Subcutaneous adipose tissue (tissue), 4 donors: ENCODE results near the gene FNIP2. TPM values are rescaled to one million over a fixed set of nuclear protein-coding genes. Genes with fewer than 3 reads are reported as not detected.

Source experiments
- total RNA-seq, 4 donors: library from RNA; depleted of rRNA; stranded (reverse); fragments of >200 nt; gene quantifications; one replicate each; pipeline ENCODE4 v1.1.0, GENCODE V29; 2016
- TF ChIP-seq, protein P1 (sequence below): fragments of 450-650 bp; IDR thresholded peaks from one replicate; pipeline ENCODE4 v1.5.1; 2016; ENCODE audit warnings: low read depth, mild to moderate bottlenecking, control low read depth, antibody characterized with exemption, moderate library complexity

The FNIP2 gene
- total RNA-seq, 4 donors from 2014 or later = 64.1 to 97.1 (median 83.9) TPM

DNA sequence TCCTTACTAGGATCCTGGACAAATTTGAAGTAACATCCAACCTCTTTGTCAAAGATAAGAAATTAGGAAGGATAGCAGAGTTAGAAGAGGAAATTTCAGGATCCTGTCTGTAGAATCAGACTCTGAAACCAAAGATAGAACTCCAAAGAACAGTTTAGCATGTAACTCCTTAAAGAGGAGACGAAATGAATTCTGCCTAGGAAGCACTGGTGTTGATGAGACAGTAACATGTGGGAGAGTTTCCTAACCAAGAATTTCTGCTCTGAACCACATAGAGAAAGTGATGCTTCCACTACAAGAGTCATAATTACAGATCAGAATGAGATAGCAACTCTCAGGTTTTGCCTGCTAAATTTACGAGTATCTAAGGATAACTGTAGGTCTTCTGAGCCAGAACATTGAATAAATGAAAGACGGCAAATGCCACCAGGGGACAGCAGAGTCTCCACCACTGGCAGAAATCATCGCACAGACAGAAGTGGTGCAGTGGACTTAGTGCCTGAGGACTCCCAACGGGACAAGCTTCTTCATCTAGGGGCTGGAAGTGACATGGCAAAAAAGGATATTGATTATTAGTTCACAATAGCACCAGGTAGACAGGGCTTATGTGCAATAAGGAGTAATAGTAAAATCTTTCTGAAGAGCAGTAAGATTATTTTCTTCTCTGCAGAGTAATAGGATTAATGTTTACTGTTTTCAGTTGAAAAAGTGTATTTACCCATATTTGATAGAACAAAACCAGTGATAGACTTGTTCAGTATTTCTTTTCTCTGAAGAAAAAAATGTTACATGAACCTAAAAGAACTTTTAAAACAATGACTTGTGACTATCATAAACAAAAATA is 38.9 kb upstream of the FNIP2 start:
- TF ChIP-seq, protein P1, sequence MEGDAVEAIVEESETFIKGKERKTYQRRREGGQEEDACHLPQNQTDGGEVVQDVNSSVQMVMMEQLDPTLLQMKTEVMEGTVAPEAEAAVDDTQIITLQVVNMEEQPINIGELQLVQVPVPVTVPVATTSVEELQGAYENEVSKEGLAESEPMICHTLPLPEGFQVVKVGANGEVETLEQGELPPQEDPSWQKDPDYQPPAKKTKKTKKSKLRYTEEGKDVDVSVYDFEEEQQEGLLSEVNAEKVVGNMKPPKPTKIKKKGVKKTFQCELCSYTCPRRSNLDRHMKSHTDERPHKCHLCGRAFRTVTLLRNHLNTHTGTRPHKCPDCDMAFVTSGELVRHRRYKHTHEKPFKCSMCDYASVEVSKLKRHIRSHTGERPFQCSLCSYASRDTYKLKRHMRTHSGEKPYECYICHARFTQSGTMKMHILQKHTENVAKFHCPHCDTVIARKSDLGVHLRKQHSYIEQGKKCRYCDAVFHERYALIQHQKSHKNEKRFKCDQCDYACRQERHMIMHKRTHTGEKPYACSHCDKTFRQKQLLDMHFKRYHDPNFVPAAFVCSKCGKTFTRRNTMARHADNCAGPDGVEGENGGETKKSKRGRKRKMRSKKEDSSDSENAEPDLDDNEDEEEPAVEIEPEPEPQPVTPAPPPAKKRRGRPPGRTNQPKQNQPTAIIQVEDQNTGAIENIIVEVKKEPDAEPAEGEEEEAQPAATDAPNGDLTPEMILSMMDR = no peak

DNA sequence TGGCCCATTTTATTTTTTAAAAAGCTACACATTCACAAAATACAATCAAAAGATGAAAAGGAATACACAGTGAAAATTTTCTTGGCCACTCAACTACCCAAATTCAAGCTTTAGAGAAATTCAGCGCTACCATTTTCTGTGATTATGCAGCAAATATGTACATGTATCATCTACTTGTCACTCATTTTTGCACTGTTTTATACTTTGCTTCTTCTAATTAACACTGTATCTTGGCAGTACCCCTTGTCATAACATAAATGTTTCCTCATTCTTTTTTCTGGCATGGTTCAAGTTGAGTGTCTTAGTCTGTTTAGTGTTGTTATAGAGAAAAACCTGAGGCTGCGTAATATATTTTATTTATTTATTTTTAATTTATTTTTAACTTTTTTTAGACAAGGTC is 30.0 kb upstream of the FNIP2 start:
- TF ChIP-seq, protein P1 = no peak

DNA sequence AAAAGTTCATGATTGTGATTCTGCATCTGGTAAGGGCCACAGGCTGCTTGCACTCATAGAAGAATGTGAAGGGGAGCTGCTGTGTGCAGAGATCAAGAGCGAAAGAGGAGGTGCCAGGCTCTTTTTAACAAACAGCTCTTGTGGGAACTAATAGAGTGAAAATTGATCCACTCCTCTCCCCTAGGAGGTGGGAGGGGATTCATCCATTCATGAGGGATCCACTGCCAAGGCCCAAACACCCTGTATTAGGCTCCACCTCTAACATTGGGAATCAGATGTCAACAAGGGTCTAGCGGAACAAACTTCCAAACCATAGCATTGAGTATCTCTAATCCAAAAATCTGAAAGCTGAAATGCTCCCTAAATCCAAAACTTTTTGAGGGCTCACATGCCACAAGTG is 29.2 kb upstream of the FNIP2 start:
- TF ChIP-seq, protein P1 = no peak

DNA sequence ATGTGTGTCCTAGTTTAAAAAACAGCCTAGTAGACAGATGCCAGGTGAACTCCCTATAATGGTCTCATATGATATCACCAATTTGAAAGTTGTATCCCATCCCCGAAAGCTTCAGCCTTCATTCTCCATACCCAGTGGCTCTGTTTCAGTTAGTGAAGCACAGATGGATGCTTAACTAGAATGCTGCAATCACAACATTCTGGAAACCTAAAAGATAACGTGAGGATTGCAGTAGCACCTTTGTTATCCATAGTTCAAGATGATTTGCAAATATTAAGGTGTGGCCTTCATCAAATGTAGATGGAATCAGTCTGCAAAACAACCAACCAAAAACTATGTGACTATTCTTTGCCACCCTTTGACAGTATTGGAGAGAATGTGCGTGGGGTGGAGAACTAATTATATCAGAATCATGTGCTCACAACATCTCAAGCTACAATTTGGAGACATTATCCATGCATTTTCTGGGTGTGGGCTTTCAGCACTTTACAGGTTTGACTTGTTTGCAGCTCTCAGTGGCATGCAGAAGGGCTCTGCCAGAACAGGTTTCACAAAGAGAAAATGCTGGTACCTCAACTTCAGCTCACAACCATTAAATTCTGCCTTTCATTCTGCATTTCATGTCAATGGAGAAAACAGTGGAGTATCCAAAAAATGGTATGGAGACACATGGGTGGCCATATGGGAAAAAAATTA is 27.4 kb upstream of the FNIP2 start:
- TF ChIP-seq, protein P1 = no peak

DNA sequence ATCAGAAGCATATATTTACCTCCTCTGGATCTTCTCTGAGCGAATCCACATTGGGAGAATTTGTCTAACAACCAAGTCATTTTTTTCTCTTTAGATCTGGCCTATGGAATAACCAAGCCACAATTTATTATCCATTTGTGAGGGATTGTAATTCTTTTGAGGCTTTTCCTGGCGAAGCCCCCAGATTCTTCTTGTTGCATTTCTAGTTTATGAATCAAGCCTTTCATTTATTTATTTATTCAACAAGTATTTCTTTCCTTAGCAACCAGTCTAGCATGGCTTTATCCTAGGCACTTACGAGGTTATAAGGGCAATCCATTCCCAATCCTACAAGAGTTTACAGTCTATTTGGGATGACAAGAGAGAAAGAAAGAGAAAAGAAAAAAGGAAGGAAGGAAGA is 18.4 kb upstream of the FNIP2 start:
- TF ChIP-seq, protein P1 = no peak

DNA sequence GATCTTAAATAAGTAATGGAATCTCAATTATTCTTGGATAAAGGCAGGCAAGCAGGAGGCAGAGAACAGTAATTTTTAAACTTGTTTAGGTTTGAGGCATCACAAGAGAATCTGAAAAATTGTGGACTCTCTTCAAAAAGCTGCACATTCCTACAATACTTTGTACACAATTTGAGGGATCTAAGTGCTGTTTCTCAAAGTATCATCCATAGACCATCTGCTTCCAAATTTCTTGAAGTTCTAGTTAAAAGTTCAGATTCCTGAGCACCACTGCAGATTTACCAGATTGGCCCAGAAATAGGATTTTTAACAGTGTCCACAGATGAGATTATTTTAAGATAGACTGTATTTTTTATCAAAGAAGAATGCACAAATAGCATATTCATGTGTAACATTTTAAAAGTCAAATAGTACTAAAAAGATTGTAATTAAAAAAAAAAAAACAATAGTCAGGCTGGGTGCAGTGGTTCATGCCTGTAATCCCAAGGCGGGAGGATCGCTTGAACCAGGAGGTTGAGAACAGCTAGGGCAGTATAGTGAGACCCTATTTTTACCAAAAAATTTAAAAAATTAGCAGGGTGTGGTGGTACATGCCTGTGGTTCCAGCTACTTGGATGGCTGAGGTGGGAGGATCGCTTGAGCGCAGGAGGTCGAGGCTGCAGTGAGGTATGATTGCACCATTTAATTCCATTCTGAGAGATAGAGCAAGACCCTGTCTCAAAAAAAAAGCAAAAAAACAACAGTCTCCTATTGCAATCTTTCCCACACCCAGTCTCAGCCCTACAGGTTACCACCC is 14.2 kb upstream of the FNIP2 start:
- TF ChIP-seq, protein P1 = no peak

DNA sequence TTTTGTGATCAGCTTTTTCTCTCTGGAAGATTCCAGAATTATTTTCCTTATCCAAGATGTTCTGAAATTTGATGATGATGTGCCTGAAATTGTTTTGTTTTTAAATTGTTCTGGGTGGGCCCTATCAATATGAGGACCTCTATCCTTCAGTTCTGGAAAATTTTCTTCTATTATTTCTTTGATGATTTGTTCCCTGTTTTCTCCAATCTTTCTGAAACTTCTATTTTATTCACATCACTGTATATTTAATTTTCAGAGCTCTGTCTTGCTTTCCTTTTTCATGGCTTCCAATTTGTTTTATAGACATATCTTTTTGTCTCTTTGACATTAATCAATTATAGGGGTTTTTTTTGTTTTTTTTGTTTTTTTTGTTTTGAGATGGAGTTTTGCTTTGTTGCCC is 12.2 kb upstream of the FNIP2 start:
- TF ChIP-seq, protein P1 = no peak
